GM21717 (cell line): ENCODE measurements around the gene OR4D11.
"Not testable (repeated sequence)": the region's sequence is repeated elsewhere in the genome, so short reads cannot be mapped to it uniquely, and the experiment has no call there.

Experiments used
- ATAC-seq: cut with Tn5 transposase; IDR thresholded peaks from one replicate; pipeline ENCODE4 v1.9.1; 2021; ENCODE audit warnings: mild to moderate bottlenecking, moderate library complexity; ENCODE audit not compliant: unreplicated experiment

Gene OR4D11

DNA sequence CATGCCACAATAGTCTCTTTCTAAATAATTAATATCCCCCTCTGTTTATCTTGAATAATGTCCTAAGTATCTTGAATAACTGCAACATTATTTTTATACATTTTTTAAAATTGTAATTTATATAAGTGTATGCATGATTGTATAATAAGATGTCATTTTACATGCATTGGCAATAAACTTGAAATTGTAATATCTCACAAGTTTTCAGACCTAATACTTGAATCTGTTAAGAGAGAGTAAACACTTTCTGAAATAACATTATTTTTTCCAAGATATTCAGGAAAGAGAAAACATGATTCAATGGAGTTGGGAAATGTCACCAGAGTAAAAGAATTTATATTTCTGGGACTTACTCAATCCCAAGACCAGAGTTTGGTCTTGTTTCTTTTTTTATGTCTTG, at the start of gene OR4D11:
Gene OR4D11, plus strand, starts transcription at position 301 of the 400 bp plus-strand sequence. Its CDS starts 0 bp downstream, at position 301.
- no peak for ATAC-seq

GRCh38 chr11:59456661-59457060, 46.7 kb upstream of the OR4D11 start, which contains the start of gene OR4D6:
Gene OR4D6, plus strand, starts transcription at chr11:59456961. Its CDS starts 0 bp downstream, at chr11:59456961.
- no peak for ATAC-seq

DNA sequence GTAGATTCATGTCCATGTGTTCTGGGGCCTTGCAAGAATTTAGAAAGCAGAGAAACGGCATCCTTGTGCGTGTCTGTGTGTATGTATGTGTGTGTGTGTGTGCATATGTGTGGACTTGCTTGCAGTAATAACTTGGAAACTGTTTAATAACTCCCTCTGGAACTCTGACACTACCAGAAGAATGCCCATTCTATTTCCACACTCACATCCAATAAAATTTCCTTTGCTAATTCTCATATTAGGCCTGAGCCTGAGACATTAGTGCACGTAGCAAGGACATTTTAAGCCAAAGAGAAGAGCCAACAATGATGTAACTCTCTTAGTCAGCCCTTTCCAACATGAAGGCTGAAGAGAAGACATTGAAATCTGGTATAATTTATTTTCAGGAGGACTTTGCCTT, 43.5 kb upstream of the OR4D11 start:
- no peak for ATAC-seq

DNA sequence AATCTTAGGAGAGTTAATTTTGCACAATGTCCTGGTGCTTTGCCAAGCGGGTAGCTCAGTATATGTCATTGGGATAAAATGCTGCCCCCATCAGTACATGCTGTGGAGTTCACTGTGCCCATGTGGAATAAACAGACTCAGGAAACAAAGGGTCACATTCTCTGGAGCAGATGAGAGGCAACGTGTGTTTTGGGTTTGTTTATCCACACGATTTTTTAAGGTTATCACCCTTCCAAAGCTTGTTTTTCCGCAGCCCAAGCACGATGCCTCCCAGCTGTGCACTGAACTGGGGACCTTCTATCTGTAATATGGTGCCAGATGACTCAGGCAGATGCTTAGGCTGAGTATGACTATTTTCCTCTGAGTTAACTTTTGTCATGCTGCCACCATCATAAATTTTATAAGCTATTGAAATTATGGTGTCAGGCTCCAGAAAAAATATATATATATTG, 40.2 kb upstream of the OR4D11 start:
- no peak for ATAC-seq

DNA sequence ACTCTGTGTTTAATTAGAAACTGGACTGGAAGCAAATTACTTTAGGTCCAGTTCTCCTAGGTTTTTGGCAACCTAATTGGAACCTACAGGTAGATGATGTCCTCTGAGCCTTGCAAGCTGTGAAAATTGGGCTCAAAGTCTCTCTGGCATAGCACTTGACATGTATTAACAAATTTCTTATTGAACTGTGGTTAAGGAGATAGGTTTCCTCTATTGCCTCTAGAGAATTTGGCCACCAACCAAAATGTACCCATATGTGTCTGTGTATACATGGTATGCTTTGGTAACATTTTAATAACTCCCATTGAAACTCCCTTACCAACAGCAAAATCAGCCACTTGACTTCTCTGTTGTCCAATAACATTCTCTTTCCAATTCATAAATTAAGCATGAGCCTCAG, 30.4 kb upstream of the OR4D11 start, which contains the start of gene OR4D10:
Gene OR4D10, plus strand, starts transcription at position 301 of the 400 bp plus-strand sequence. CDS start 4,115 bp downstream, outside the sequence.
- ATAC-seq = no peak

DNA sequence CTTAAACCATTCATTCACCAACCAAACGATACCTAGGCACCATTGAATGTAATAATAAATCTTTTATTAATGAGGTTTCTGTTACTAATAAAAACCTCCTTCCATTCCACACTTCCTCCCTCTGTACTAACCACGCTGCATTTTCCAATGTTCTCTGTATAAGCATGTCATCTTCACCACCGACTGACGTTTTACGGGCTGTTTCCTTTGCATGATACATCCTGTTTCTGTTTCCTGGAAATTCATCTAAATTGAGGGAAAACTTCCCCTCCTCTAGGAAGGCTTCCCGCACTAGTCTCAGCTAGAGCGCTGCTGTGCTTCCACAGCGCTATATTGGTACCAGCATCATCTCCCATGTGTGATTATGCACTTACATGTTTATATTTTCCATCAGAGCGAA, 28.2 kb upstream of the OR4D11 start:
- no peak for ATAC-seq

DNA sequence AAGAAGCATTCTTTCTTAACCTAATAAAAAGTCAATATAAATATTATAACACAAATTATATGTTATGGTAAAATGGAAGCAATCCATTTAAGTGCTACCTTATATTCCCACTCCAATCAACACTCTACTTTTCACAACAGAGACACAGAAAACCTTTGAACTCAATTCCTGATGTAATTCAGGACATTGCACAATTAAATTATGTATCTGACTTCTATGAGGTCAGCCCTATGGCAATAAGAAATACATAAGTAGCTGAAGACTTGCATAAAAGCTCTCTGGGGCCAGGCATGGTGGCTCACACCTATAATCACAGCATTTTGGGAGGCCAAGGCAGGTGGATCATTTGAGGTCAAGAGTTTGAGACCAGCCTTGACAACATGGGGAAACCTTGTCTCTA, 23.5 kb upstream of the OR4D11 start:
- no peak for ATAC-seq

- ATAC-seq = no peak
These were observed 23.0 kb upstream of the OR4D11 start for GRCh38 chr11:59480359-59480758.

- no peak for ATAC-seq
These were observed 1.4 kb upstream of the OR4D11 start for GRCh38 chr11:59501931-59502330.

- no peak for ATAC-seq
These were observed 7.7 kb downstream of the OR4D11 start, which contains the start of gene OR4D9 for GRCh38 chr11:59510941-59511589. Gene OR4D9, plus strand, starts transcription at chr11:59511539. Its CDS starts 3,374 bp downstream, at chr11:59514913.

DNA sequence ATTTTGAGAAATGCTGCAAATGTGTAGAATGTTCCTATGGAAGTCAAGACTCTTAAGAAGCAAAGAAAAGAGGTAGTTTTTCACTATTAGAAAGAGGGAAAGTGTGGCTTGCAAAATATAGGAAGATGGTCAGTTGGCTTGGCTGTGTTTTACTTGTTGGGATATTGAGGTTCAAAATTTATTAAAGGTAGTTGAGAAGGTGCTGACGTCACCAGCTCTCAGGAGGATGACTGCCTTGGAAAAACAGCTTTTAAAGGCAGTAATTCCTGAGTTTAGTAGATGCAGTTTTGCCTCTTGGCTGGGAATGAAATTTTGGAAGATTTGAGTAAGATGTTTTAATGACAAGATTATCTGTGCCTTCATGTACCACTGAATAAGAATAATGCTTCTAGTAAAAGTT, 8.3 kb downstream of the OR4D11 start:
- no peak for ATAC-seq

DNA sequence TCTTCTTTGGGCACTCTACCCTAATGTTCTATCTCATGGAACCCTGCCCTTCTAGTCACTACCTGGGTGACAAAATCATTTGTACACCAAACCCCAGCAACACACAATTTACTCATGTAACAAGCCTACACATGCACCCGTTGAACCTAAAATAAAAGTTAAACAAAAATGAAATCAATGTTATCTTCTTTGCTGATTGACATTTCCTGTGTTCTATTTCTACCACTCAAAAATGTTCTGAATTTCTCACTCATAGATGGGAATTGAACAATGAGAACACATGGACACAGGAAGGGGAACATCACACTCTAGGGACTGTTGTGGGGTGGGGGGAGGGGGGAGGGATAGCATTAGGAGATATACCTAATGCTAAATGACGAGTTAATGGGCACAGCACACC, 16.8 kb downstream of the OR4D11 start:
- ATAC-seq = not testable (repeated sequence)

DNA sequence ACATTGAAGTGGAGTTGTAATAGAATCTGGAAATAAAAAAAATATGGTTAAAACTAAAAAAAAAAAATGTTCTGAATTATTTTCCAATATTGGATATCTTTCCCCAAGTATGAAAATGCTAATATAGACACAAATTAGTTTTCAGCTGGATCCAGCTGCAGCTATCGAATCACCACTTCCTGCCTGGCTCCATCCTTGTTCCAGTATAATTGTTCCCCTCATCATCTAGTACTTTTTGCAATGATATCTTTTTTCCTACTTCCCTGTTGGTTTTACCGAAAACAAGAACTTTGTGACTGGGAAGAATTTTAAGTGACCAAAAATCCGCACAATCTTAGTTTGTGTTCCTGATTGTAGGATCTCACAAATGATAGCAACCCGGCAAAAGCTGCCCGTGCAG, 17.4 kb downstream of the OR4D11 start:
- ATAC-seq = no peak

GRCh38 chr11:59523541-59523940, 20.2 kb downstream of the OR4D11 start:
- ATAC-seq = no peak

GRCh38 chr11:59528711-59529110, 25.3 kb downstream of the OR4D11 start:
- no peak for ATAC-seq

DNA sequence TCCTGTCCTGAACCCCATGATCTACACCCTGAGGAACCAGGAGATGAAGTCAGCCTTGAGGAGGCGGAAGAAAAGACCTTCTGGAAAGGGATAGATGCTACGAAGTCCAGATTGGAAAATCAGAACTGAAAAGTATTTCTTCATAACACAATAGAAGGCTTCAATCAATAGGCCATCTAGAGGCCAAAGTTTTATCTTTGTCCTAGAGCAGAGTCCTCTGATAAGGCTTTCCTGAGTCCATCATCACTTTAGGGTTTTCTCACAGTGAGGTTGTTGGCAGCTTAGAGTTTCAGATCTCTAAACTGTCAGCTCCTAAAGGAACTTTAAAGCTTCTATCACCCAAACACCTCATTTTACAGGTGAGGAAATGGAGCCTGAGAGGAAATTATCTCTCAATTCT, 29.2 kb downstream of the OR4D11 start:
- no peak for ATAC-seq

GRCh38 chr11:59534676-59535075, 31.3 kb downstream of the OR4D11 start:
- no peak for ATAC-seq

DNA sequence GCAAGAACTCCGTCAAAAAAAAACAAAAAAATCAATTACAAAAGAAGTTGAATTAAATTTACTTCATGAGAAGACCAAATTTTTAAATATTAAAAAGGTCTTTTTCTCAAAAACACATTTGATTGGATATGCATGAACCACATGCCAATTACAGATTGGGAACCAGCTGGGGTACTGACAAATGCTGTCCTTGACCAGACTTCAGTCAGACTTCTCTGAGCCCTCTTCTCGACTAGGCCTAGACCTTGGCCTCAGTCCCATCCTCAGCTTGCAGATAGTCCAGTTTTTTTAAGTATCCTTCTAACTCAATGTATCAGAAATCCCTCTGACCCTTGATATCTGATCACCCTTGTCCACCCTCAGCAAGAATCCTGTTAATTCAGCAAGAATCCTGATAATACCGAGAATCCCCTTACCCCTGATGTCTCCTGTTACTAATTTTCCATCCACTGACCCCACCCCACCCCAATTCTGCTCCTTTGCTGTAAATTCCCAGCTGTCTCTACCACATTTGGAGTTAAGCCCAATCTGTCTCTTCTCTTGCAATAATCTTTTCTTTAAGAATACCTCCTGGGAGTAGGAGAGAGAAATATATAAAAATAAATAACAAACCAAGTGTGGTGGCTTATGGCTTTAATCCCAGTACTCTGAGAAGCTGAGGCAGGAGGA, 38.9 kb downstream of the OR4D11 start:
- no peak for ATAC-seq

DNA sequence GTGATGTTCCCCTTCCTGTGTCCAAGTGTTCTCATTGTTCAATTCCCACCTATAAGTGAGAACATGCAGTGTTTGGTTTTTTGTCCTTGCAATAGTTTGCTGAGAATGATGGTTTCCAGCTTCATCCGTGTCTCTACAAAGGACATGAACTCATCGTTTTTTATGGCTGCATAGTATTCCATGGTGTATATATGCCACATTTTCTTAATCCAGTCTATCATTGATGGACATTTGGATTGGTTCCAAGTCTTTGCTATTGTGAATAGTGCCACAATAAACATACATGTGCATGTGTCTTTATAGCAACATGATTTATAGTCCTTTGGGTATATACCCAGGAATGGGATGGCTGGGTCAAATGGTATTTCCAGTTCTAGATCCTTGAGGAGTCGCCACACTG, 40.3 kb downstream of the OR4D11 start:
- not testable (repeated sequence) for ATAC-seq

DNA sequence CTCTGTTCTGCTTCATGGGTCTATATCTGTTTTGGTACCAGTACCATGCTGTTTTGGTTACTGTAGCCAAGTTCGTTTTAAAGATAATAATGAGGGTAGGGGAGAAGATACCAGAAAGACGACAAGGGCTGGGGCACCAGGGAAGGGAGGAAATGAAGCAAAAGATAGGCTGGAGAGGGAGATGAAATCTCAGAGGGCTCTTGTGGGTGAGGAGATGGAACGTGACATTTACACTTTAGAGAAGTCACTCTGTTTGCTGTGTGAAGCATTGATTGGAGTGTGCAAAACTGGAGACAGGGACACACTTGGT, 41.4 kb downstream of the OR4D11 start:
- no peak for ATAC-seq

DNA sequence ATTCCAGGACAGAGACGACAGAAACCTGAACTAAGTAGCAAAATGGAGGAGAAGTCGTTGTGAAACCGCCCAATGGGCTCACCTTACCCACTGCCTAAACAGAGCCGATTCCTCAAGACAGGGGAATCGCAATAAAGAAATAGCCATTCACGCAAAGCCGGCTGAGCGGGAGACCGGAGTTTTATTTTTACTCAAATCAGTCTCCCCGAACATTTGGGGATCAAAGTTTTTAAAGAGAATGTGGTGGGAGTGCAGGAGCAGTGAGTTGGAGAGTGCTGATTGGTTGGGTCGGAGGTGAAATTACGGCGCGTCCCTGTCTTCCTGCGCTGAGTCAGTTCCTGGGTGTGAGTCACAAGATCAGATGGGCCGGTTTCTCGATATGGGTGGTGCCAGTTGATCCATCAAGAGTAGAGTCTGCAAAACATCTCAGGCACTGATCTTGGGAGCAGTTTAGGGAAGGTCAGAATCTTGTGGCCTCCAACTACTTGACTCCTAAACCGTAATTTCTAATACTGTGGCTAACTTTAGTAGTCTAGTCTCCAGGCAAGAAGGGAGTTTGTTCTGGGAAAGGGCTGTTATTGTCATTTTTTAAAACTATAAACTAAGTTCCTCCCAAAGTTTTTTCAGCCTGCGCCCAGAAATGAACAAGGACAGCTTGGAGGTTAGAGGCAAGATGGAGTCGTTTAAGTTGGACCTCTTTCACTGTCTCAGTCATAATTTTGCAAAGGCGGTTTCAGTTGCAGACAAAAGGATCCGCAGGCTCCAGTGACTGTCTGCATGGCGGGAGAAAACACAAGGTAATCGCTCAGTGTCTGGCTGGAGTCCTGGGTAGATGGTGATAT, 42.0 kb downstream of the OR4D11 start:
- no peak for ATAC-seq
